KBM-7 (cell line): ENCODE results near the gene ISOC2.

Experiments
- DNase-seq: peaks from one replicate; pipeline ENCODE4 v3.0.0-alpha.2; 2015
- in situ Hi-C: fragments of 300-500 bp; cut with MboI; formaldehyde crosslinking; loops from 2 replicates; pipeline ENCODE4 v1.14.3; 2020; ENCODE audit warnings: low sequenced_read_pairs, low pct_unique_long_range_greater_than_20kb, mixed read lengths

ISOC2 gene

DNA sequence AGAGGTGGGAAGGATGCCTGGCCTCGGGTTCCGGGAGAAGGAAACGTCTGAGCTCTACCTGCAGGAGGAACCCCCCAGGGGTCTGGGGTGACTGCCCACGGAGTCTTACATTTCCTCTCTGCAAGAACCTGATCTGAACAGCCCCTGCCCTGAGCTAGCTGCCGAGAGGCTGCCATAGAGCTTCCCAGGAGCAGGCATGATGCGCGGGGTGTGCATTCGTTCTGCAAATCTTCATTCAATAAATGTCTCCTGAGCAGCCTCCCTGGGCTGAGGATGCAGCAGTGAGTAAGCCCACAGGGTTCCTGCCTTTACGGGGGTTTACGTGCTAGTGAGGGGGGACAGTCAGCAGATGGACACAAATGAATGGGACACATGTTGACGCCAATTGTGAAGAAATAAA is 16.8 kb downstream of the ISOC2 start:
- DNase-seq, result no peak
- in situ Hi-C loops, result no loop called here

- no peak for DNase-seq
- in situ Hi-C loops, result no loop called here
Observed at GRCh38 chr19:55443824-55444480, 17.5 kb downstream of the ISOC2 start.

DNA sequence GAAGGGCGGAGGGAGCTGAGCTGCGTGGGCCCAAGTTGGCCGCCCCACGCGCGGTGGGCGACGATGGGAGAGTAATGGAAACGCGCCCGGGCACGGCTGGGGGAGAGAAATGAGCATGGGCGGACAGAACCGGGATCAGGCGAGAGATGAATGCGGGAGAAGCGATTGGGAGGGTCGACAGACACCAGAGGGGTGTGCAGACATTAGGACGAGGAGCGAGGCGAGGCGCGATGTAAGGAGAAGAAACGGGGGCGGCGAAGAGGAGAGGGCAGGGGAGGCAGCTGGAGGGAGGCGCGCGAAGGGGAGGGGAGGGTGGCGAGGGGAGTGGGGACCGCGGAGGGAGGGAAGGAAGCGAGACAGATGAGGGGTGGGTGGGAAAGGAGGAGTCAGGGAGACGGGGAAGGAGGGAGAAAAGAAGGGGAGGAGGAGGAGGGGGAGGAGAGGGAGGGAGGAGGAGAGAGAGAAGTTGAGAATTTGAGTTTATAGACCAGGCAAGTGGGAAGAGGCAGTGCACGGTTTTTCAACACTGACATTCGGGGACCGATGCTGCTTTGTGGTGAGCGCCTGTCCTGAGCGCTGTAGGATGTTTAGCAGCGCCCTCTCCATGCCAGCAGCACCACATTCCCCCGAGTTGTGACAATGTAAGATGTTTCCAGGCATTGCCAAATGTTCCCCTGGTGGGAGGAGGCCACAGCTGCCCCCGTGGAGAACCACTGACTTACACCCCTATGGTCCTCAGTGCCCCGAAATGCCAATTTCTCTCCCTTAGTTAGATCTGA is 18.2 kb downstream of the ISOC2 start, which contains the start of gene SHISA7:
TSS of gene SHISA7 (minus strand) at position 256 of the 779 bp plus-strand sequence. CDS start 437 bp downstream, outside the sequence.
- in situ Hi-C loops, result no loop called here
- no peak for DNase-seq

DNA sequence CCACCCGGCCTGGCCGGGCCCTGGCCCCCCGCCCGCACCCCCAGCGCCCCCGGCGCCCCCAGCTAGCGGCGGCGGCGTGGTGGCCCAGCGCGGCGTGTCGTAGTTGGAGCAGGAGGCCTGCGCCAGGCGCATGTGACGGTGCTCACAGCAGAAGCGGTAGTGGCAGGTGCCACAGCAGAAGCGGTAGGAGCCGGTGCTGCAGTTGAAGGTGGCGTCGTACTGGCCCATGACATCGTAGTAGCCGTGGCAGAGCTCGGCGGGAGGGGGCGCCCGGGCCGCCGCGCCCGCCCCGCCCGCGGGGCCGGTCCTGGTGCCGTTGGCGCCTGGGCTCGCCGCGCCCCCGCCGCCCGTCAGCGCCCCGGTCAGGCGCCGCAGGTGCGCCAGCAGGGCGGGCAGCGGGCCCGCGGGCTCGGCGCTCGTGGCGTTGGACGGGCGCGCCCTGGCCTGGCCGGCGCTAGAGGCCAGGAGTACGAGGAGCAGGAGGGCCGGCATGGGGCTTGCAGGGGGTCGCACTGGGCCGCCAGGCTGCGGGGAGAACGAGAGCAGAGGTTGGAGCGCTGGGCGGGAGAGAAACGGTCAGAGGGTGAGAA is 19.0 kb downstream of the ISOC2 start:
- in situ Hi-C loops, result no loop called here
- DNase-seq, result no peak

DNA sequence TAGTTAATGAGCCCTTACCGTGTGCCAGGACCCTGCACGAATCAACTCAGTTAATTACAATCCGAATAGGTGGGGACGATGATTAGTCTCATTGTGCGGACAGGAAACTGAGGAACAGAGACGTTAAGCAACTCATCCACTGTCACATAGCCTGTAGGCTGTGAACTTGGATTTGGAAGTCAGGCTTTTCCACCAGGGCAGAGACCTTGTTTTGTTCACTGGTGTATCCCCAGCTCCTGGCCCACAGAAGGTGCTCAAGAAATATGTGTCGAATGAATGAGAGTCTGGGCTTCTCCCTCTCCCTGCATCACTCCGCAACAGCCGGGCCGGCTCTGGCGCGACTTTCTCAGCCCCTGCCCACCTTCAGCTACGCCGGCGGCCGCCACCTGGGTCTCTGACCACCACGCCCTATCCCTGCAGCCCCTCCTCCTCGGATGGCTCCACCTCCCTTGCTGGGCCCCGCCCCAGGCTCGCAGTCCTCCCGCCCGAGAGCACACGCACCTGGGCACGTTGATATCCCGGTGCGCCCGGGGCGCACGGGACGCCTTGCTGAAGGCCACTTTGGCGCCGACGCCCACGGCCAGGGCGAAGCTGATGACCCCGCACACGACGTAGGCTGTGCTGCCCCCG is 19.6 kb downstream of the ISOC2 start:
- DNase-seq, result no peak
- in situ Hi-C loops, result no loop called here

DNA sequence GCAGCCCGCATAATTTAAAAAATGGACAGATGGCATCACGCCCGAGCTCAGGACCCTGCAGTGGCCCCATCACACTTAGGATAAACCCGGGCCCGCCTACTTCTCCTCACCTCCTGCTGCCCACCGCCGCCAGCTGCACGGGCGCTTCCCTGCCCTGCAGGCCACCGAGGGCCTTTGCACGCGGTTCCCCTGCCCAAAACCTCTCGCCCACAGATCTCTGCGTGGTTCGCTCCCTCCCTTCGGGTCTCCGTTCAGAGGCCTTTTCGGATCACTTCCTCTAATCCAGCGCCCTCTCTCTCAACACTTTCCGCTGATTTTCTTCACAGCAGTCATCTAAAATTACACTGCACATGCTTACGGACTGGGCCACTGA is 20.1 kb downstream of the ISOC2 start:
- no peak for DNase-seq
- in situ Hi-C loops, result no loop called here

DNA sequence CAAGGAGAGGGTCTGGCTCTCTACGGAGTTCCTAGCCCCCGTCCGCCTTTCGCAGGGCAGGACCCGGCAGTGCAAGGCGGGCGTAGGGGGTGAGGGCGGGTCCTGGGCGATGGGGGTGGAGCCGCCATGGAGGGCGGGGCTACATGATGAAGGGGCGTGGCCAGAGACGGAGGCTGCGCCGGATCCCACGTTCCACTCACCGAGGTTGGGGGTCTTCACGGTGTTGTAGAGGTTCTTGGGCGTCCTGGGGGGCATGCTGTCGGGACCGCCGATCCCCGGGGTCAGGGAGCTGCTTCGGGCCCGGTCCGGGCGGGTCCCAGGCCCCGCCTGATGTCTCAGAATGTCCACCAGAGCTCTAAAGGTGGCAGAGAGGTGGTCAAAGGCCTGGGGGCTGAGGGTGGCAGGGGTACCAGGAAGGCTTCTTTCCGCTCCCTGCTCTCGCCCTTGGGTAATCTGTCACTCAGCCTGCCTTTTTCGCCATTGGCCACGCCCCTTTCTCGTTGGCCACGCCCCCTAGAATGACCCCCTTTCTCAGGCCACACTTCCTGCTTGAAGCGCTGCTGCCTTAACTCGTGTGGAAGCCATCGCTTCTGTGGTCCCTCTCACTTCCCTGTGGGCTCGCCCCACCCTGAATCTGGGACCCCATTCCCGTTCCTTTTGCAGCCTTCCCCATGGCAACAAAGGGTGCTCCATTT is 20.9 kb downstream of the ISOC2 start:
- no peak for DNase-seq

GRCh38 chr19:55439052-55439451 is 22.4 kb downstream of the ISOC2 start:
- no peak for DNase-seq
- in situ Hi-C loops, result no loop called here

More for the DNA sequence above, 20.9 kb downstream of the ISOC2 start:
- in situ Hi-C loops, result no loop called here

DNA sequence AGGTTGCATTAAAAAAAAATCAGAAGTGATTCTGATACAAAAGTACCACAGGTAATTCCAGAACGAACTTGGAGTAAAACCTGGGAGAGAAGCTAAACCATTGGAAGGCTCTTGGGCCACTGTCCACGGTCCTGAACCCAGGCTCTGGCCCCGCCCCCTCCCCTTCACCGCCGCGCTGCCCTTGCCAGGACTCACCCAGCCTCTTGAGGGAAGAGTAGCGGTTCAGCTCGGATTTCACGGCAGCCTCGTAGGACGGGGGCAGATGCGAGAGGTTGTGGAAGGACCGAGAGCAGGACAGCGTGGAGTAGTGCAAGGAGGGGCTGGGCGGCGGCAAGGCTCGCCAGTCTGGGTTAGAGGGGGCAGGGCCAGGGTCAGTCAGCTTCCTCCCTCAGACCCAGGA is 24.0 kb downstream of the ISOC2 start:
- in situ Hi-C loops, result no loop called here
- peak; percentile 80 for DNase-seq

DNA sequence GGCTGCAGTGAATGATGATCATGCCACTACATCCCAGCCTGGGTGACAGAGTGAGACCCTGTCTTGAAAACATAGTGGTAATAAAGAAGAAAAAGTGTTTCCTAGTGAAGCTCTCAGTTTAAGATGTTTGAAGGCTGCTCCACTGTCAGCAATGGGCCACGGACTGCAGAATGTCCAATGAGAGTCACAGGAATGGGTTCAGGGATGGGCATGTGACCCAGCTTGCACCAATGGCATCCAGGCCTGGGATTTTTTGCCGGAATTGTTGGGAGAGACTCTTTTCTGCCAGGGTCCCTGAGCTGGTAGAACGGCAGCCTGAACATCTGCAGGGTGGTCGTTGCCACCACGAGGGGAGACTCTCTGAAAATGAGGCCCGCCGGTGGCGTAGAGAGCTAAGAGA is 24.6 kb downstream of the ISOC2 start:
- no peak for DNase-seq
- in situ Hi-C loops, result no loop called here

- in situ Hi-C loops, result no loop called here
- DNase-seq, result no peak
Observed at GRCh38 chr19:55435020-55435419, 26.4 kb downstream of the ISOC2 start.

DNA sequence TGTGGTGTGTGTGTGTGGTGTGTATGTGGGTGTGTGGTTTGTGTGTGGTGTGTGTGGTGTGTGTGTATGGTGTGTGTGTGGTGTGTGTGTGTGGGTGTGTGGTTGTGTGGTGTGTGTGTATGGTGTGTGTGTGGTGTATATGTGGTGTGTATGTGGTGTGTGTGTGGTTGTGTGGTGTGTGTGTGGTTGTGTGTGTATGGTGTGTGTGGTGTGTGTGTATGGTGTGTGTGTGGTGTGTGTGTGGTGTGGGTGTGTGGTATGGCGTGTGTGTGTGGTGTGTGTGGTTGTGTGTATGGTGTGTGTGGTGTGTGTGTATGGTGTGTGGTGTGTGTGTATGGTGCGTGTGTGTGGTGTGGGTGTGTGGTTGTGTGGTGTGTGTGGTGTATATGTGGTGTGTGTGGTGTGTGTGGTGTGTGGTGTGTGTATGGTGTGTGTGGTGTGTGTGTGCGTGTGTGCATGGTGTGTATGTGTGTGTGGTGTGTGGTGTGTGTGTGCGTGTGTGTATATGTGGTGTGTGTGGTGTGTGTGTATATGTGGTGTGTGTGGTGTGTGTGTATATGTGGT is 27.0 kb downstream of the ISOC2 start:
- in situ Hi-C loops, result no loop called here
- no peak for DNase-seq

DNA sequence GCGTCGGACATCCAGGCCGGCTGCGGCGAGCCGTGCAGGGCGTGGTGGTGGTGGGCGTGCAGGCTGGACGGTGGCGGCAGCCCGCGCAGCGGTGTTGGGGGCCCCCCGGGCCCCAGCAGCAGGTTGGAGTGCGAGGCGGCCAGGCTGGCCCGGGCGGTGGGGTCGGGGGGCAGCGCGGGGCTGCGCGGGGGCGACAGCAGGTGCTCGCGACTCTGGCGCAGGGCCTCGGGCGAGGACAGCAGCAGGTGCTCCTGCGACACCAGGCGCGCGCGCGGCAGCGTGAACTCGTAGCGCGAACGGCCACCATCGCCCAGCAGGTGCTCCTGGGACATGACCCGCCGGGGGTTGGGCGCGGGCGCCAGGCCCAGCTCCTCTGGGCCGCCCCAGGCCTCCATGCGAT is 28.1 kb downstream of the ISOC2 start:
- in situ Hi-C loops, result no loop called here
- no peak for DNase-seq

DNA sequence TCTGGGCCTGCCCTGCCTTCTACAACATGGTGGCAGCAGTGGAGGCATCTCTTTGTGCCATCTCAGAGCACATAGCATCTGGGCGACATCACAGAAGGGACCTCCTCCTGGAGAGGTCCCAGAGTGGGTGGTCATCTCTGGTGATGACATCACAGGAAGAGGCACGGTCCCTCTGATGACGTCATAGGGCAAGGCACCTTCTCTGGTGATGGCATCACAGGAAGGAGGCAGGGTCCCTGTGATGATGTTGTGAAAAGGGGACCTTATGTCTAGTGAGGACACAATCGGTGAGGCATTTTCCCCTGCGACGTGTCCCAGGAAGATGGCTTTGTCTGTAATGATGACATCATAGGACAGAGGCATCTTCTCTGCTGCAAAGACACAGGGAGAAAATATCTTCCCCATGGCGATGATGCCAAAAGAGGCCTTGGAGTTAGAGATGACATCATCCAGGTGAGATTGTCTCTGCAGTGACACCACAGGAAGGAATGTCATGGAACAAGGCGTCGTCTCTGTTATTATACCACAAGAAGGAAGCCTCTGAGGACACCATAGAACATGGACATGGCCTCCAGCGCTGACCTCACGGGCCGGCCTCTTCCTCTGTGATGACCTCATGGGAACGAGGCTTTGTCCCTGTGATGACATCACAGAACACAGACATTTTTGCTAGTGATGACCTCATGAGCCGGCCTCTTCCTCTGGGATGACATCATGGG is 29.0 kb downstream of the ISOC2 start:
- in situ Hi-C loops, result no loop called here
- DNase-seq, result no peak

DNA sequence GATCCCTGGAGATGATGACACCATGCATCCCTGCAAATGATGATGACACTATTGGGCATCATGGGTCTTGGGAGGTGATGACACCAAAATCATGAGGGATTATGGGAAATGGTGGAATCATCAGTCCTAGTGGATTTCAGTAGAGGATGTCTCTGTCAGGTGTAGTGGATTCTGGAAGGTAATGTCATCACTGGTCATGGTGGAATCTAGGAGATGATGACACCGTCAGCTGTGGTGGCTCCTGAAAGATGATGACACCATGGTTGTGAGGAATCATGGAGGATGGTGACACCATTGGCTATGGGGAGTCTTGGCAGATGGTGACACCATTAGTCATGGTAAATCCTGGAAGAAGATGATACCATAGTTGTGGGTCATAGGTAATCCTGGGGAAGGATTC is 30.3 kb downstream of the ISOC2 start:
- in situ Hi-C loops, result no loop called here
- DNase-seq, result no peak

GRCh38 chr19:55426042-55426441 is 35.4 kb downstream of the ISOC2 start:
- no peak for DNase-seq
- in situ Hi-C loops, result no loop called here

- in situ Hi-C loops, result no loop called here
- no peak for DNase-seq
Observed at GRCh38 chr19:55424518-55424917, 36.9 kb downstream of the ISOC2 start.

DNA sequence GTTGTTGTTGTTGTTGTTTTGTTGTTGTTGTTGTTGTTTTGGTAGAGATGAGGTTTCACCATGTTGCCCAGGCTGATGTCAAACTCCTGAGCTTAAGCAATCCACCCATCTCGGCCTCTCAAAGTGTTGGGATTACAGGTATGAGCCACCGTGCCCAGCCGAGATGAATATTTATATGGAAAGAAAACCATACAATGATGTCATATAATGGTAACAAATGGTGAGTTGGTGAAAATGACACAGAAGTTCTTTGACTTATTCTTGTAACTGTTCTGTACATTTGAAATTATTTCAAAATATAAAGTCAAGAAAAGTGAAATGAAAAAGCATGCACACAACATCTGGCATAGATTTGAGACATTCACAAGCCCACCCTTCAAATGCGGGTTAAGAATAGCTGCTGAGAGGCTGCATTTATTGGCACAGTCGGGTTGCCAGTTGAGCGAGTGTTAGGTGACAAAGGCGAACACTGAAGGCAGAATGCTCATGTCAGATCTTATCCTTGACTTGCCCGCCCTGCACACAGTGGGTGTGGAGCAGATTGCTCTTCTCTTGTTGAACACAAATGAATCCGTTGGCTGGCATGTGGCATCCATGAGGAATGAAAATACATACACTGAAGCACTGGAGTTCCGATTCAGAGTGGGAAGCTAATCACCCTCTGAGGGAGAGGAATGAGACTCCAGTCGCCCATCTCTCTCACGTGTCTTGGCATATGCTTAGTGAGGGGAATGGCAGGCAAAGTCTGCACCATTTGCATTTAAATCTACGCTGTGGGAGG is 38.0 kb downstream of the ISOC2 start:
- DNase-seq, result no peak
- in situ Hi-C loops, result no loop called here
